ENCODE measurements around the gene PHACTR3.

DNA sequence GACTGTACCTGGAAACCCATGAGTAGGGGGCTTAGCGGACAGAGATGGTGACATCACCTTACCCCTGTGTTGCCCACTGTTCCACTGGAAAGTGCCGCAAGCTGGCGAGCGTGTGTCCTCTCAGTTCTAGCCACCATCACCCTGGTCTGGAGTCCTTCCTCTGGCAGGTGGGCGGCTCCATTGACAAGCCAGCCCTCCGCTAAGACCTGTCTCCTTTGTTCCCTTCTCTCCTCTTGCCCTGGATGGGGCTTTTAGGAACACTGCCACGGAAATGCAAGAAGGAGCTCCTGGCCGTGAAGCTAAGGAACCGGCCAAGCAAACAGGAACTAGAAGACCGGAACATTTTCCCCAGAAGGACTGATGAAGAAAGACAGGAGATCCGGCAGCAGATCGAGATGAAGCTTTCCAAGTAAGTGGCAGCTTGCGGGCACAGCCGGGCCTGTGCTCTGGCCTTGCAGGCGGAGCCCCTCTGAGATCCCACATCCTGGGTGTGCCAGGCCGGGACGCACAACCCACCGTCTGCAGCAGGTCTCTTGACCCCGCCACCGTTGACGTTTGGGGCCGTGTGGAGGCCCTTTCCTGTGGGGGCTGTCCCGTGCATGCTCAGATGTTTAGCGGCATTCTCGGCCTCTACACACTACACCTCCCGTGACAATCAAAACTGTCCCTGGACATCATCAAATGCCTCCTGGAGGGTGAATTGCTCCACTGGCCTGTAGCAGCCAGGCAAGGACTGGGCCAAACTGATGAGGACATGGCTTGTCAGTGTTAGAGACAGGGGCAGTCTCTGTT, 201.6 kb downstream of the PHACTR3 start:
- TF ChIP-seq, protein P1, sequence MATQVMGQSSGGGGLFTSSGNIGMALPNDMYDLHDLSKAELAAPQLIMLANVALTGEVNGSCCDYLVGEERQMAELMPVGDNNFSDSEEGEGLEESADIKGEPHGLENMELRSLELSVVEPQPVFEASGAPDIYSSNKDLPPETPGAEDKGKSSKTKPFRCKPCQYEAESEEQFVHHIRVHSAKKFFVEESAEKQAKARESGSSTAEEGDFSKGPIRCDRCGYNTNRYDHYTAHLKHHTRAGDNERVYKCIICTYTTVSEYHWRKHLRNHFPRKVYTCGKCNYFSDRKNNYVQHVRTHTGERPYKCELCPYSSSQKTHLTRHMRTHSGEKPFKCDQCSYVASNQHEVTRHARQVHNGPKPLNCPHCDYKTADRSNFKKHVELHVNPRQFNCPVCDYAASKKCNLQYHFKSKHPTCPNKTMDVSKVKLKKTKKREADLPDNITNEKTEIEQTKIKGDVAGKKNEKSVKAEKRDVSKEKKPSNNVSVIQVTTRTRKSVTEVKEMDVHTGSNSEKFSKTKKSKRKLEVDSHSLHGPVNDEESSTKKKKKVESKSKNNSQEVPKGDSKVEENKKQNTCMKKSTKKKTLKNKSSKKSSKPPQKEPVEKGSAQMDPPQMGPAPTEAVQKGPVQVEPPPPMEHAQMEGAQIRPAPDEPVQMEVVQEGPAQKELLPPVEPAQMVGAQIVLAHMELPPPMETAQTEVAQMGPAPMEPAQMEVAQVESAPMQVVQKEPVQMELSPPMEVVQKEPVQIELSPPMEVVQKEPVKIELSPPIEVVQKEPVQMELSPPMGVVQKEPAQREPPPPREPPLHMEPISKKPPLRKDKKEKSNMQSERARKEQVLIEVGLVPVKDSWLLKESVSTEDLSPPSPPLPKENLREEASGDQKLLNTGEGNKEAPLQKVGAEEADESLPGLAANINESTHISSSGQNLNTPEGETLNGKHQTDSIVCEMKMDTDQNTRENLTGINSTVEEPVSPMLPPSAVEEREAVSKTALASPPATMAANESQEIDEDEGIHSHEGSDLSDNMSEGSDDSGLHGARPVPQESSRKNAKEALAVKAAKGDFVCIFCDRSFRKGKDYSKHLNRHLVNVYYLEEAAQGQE (IDR thresholded peaks at IDR 0.05) = no peak
- TF ChIP-seq, protein P2, sequence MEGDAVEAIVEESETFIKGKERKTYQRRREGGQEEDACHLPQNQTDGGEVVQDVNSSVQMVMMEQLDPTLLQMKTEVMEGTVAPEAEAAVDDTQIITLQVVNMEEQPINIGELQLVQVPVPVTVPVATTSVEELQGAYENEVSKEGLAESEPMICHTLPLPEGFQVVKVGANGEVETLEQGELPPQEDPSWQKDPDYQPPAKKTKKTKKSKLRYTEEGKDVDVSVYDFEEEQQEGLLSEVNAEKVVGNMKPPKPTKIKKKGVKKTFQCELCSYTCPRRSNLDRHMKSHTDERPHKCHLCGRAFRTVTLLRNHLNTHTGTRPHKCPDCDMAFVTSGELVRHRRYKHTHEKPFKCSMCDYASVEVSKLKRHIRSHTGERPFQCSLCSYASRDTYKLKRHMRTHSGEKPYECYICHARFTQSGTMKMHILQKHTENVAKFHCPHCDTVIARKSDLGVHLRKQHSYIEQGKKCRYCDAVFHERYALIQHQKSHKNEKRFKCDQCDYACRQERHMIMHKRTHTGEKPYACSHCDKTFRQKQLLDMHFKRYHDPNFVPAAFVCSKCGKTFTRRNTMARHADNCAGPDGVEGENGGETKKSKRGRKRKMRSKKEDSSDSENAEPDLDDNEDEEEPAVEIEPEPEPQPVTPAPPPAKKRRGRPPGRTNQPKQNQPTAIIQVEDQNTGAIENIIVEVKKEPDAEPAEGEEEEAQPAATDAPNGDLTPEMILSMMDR (IDR thresholded peaks at IDR 0.05; ENCODE audit: low read depth, low read length, missing input control) = no peak
- TF ChIP-seq NR2F2 (IDR thresholded peaks at IDR 0.05) = no peak
- TF ChIP-seq SP1 (IDR thresholded peaks at IDR 0.05) = no peak

Measured in liver (tissue), 3 donors.